SJSA1 (cell line): ENCODE data around the gene ZNF493. TPM values are rescaled to one million over a fixed set of nuclear protein-coding genes. Genes with fewer than 3 reads are reported as not detected.

Experiments
- DNase-seq, 2 experiments: peaks; one replicate each; pipeline ENCODE4 v3.0.0-alpha.2; 2015 to 2020; ENCODE audit warnings: low spot score in 2 of 2, low read depth in 1 of 2
- H3K27ac ChIP-seq: fragments of 250-450 bp; sonication (Bioruptor Pico); 2 replicates; pipeline ENCODE4 v1.5.1; 2020; ENCODE audit warnings: mild to moderate bottlenecking, moderate library complexity
- H3K27me3 ChIP-seq: fragments of 250-450 bp; sonication (Bioruptor Pico); replicated peaks from 2 replicates; pipeline ENCODE4 v1.5.1; 2020; ENCODE audit warnings: mild to moderate bottlenecking, moderate library complexity
- H3K36me3 ChIP-seq: fragments of 250-450 bp; sonication (Bioruptor Pico); 2 replicates; pipeline ENCODE4 v1.5.1; 2020; ENCODE audit warnings: mild to moderate bottlenecking
- H3K4me1 ChIP-seq: fragments of 250-450 bp; sonication (Bioruptor Pico); replicated peaks from 2 replicates; pipeline ENCODE4 v1.6.1; 2021; ENCODE audit warnings: mild to moderate bottlenecking
- H3K4me3 ChIP-seq: fragments of 250-450 bp; sonication (Bioruptor Pico); 2 replicates; pipeline ENCODE4 v1.5.1; 2020; ENCODE audit warnings: mild to moderate bottlenecking
- H3K9me3 ChIP-seq: fragments of 250-450 bp; sonication (Bioruptor Pico); replicated peaks from 2 replicates; pipeline ENCODE4 v1.5.1; 2020; ENCODE audit warnings: mild to moderate bottlenecking
- total RNA-seq: library from RNA; depleted of rRNA; stranded (reverse); fragments of >200 nt; shearing (Covaris generic); gene quantifications from 2 replicates; pipeline ENCODE4 v1.2.3, GENCODE V29; 2014

Gene ZNF493
- total RNA-seq, 1 experiment from 2014 or later, result 3.1 TPM

GRCh38 chr19:21432590-21432989, 35.7 kb downstream of the ZNF493 start:
- DNase-seq, result no peak
- no peak overlapping the region for H3K27ac ChIP-seq
- no peaks in the 10 kb centered on the region for H3K4me1 ChIP-seq
- H3K36me3 ChIP-seq, result no peaks in the 10 kb centered on the region
- H3K9me3 ChIP-seq, result peaks cover 4% of the 10 kb centered on the region; the same call in 1 of the 2 replicates
- H3K4me3 ChIP-seq, result no peak overlapping the region
- no peaks in the 10 kb centered on the region for H3K27me3 ChIP-seq

- no peak for DNase-seq
- Histone ChIP-seq H3K36me3 (no peaks in the 10 kb centered on the region), H3K27ac (no peak overlapping the region), H3K27me3 (no peaks in the 10 kb centered on the region), H3K4me3 (no peak overlapping the region), H3K4me1 (no peaks in the 10 kb centered on the region), H3K9me3 (peaks cover 2% of the 10 kb centered on the region; the same call in 1 of the 2 replicates)
These were observed 37.6 kb downstream of the ZNF493 start for GRCh38 chr19:21434516-21434915.

GRCh38 chr19:21434967-21435544, 38.1 kb downstream of the ZNF493 start:
- Histone ChIP-seq H3K4me3 (no peak overlapping the region), H3K4me1 (no peaks in the 10 kb centered on the region), H3K27ac (no peak overlapping the region), H3K9me3 (peaks cover 2% of the 10 kb centered on the region; the same call in 1 of the 2 replicates), H3K36me3 (no peaks in the 10 kb centered on the region), H3K27me3 (no peaks in the 10 kb centered on the region)
- no peak for DNase-seq

GRCh38 chr19:21439201-21439751, 42.3 kb downstream of the ZNF493 start:
- DNase-seq, result no peak
- Histone ChIP-seq H3K36me3 (no peaks in the 10 kb centered on the region), H3K4me1 (no peaks in the 10 kb centered on the region), H3K9me3 (peaks cover 4% of the 10 kb centered on the region; the same call in 1 of the 2 replicates), H3K27ac (no peak overlapping the region), H3K27me3 (no peaks in the 10 kb centered on the region), H3K4me3 (no peak overlapping the region)

GRCh38 chr19:21440321-21440720, 43.4 kb downstream of the ZNF493 start:
- Histone ChIP-seq H3K4me1 (no peaks in the 10 kb centered on the region), H3K4me3 (no peak overlapping the region), H3K36me3 (no peaks in the 10 kb centered on the region), H3K9me3 (peaks cover 4% of the 10 kb centered on the region; the same call in 1 of the 2 replicates), H3K27me3 (no peaks in the 10 kb centered on the region), H3K27ac (no peak overlapping the region)
- no peak for DNase-seq

- no peaks in the 10 kb centered on the region for H3K36me3 ChIP-seq
- H3K4me1 ChIP-seq, result no peaks in the 10 kb centered on the region
- H3K27ac ChIP-seq, result no peak overlapping the region
- peak in 1 of 2 experiments; percentile 5 for DNase-seq
- no peaks in the 10 kb centered on the region; the same call in 1 of the 2 replicates for H3K9me3 ChIP-seq
- no peaks in the 10 kb centered on the region for H3K27me3 ChIP-seq
- no peak overlapping the region for H3K4me3 ChIP-seq
These were observed 54.3 kb downstream of the ZNF493 start for GRCh38 chr19:21451187-21451586.

GRCh38 chr19:21454901-21455300, 58.0 kb downstream of the ZNF493 start:
- no peaks in the 10 kb centered on the region for H3K36me3 ChIP-seq
- H3K9me3 ChIP-seq, result no peaks in the 10 kb centered on the region; the same call in none of the 2 replicates
- no peaks in the 10 kb centered on the region for H3K4me1 ChIP-seq
- H3K27me3 ChIP-seq, result no peaks in the 10 kb centered on the region
- DNase-seq, result no peak
- H3K27ac ChIP-seq, result no peak overlapping the region
- H3K4me3 ChIP-seq, result no peak overlapping the region

GRCh38 chr19:21460686-21461085, 63.8 kb downstream of the ZNF493 start:
- Histone ChIP-seq H3K4me1 (no peaks in the 10 kb centered on the region), H3K9me3 (peaks cover 4% of the 10 kb centered on the region; the same call in 1 of the 2 replicates), H3K27ac (no peak overlapping the region), H3K4me3 (no peak overlapping the region), H3K36me3 (no peaks in the 10 kb centered on the region), H3K27me3 (no peaks in the 10 kb centered on the region)
- no peak for DNase-seq

GRCh38 chr19:21462540-21462939, 65.6 kb downstream of the ZNF493 start:
- H3K27ac ChIP-seq, result no peak overlapping the region
- H3K4me3 ChIP-seq, result no peak overlapping the region
- H3K36me3 ChIP-seq, result no peaks in the 10 kb centered on the region
- DNase-seq, result no peak
- H3K9me3 ChIP-seq, result peaks cover 4% of the 10 kb centered on the region; the same call in 1 of the 2 replicates
- no peaks in the 10 kb centered on the region for H3K27me3 ChIP-seq
- no peaks in the 10 kb centered on the region for H3K4me1 ChIP-seq

- H3K9me3 ChIP-seq, result peaks cover 4% of the 10 kb centered on the region; the same call in 1 of the 2 replicates
- H3K4me3 ChIP-seq, result no peak overlapping the region
- H3K36me3 ChIP-seq, result no peaks in the 10 kb centered on the region
- no peaks in the 10 kb centered on the region for H3K4me1 ChIP-seq
- no peak for DNase-seq
- H3K27ac ChIP-seq, result no peak overlapping the region
- no peaks in the 10 kb centered on the region for H3K27me3 ChIP-seq
These were observed 66.6 kb downstream of the ZNF493 start for GRCh38 chr19:21463449-21464105.

- no peak for DNase-seq
- Histone ChIP-seq H3K36me3 (no peaks in the 10 kb centered on the region), H3K27ac (no peak overlapping the region), H3K4me1 (no peaks in the 10 kb centered on the region), H3K4me3 (no peak overlapping the region), H3K27me3 (no peaks in the 10 kb centered on the region), H3K9me3 (peaks cover 4% of the 10 kb centered on the region; the same call in 1 of the 2 replicates)
These were observed 69.7 kb downstream of the ZNF493 start for GRCh38 chr19:21466627-21467026.

- Histone ChIP-seq H3K27ac (no peak overlapping the region), H3K4me1 (no peaks in the 10 kb centered on the region), H3K36me3 (no peaks in the 10 kb centered on the region), H3K4me3 (no peak overlapping the region), H3K27me3 (no peaks in the 10 kb centered on the region), H3K9me3 (no peaks in the 10 kb centered on the region; the same call in 1 of the 2 replicates)
- no peak for DNase-seq
These were observed 71.9 kb downstream of the ZNF493 start for GRCh38 chr19:21468791-21469190.

GRCh38 chr19:21472507-21472906, 75.6 kb downstream of the ZNF493 start:
- DNase-seq, result no peak
- H3K9me3 ChIP-seq, result peaks cover 6% of the 10 kb centered on the region
- no peaks in the 10 kb centered on the region for H3K36me3 ChIP-seq
- no peak overlapping the region for H3K27ac ChIP-seq
- no peak overlapping the region for H3K4me3 ChIP-seq
- no peaks in the 10 kb centered on the region for H3K4me1 ChIP-seq
- no peaks in the 10 kb centered on the region for H3K27me3 ChIP-seq

- DNase-seq, result no peak
- Histone ChIP-seq H3K36me3 (no peaks in the 10 kb centered on the region), H3K9me3 (peaks cover 6% of the 10 kb centered on the region; the same call in 1 of the 2 replicates), H3K27me3 (no peaks in the 10 kb centered on the region), H3K27ac (no peak overlapping the region), H3K4me1 (no peaks in the 10 kb centered on the region), H3K4me3 (no peak overlapping the region)
These were observed 77.8 kb downstream of the ZNF493 start for GRCh38 chr19:21474671-21475181.
